ENCODE data around the gene HECTD2.
"Not testable (repeated sequence)": the region's sequence is repeated elsewhere in the genome, so short reads cannot be mapped to it uniquely, and the experiment has no call there.

The HECTD2 gene, protein sequence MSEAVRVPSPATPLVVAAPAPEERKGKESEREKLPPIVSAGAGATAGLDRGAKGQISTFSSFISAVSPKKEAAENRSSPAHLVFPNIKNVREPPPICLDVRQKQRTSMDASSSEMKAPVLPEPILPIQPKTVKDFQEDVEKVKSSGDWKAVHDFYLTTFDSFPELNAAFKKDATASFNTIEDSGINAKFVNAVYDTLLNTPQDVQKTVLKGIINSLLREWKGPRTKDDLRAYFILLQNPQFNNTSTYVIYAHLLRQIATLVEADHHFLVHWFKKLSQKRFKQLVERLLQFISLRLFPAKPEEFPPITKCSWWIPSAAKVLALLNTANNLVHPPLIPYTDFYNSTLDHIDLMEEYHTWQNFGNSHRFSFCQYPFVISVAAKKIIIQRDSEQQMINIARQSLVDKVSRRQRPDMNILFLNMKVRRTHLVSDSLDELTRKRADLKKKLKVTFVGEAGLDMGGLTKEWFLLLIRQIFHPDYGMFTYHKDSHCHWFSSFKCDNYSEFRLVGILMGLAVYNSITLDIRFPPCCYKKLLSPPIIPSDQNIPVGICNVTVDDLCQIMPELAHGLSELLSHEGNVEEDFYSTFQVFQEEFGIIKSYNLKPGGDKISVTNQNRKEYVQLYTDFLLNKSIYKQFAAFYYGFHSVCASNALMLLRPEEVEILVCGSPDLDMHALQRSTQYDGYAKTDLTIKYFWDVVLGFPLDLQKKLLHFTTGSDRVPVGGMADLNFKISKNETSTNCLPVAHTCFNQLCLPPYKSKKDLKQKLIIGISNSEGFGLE

DNA sequence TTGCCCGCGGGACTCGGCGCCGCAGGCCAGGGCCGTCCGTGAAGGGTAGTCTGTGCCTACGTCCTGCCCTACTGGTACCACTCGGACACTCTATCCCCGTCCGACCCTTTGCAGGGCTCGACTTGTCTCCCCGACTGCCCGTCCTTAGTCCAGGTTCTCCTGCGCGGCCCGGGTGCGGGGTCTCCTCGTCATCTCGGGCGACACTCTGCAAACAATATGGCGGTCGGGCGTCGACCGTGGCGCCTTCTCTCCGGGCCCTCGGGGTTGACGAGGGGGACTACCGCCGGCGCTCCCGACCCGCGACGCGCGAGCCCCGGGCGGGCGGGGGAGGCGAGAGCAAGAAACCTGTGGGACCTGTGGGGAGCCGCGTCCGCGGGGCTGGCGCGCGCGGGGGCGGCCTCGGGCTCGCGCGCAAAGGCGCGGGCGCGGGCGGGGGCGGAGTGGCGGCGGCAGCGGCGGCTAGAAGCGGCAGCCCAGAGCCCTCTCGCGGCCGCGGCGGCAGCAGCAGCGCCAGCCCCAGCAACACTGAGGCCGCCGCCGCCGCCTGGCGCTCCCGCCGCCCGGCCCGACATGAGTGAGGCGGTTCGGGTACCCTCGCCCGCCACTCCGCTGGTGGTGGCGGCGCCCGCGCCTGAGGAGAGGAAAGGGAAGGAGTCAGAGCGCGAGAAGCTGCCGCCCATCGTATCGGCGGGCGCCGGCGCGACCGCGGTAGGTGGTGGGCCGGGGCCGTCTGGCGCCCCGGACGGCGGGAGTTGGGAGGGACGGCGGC, at the start of gene HECTD2:
HECTD2 (plus strand) TSS at position 476 of the 769 bp plus-strand sequence; CDS start at position 571, 95 bp downstream.
- DNase-seq = peak; percentile 46

DNA sequence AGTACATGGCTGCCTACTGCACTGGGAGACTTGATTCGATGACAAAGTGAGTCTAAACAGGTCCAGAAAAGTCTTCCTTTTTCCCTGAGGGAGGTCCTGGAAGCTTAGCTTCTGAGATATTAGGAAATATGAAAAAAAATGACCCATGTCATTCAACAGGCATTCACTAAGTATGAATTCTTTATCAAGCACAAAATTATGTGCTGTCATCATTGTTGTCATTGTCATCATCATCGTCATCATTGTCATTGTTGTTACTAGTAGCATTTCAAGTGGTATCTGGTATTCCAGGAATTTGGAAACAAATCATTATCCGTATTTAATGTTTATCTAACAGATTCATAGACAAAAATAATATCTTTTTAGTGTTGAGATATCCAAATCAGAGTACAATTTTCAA, 49.7 kb upstream of the HECTD2 start:
- no peak for DNase-seq

DNA sequence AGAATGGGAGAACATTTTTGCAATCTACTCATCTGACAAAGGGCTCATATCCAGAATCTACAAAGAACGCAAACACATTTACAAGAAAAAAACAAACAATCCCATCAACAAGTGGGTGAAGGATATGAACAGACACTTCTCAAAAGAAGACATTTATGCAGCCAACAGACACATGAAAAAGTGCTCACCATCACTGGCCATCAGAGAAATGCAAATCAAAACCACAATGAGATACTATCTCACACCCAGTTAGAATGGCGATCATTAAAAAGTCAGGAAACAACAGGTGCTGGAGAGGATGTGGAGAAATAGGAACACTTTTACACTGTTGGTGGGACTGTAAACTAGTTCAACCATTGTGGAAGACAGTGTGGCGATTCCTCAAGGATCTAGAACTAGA, 44.6 kb upstream of the HECTD2 start:
- not testable (repeated sequence) for DNase-seq

DNA sequence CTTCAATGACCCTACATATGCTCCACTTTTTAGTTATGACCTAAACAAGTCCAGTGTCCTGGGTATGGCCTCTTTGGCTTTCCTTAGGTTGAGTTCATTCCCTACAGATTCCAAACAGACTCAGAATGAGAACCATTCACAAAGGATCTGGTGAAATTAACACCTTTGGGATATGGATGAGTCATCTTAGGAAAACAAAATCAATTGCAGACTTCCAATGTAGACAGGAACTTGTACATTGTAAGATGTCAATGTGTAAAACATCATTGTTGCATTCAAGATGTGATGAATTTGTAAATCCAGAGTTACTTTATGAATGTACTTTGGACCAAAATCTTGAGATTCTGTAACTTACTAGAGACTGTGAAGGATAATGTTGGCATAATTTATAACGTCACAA, 43.4 kb upstream of the HECTD2 start:
- no peak for DNase-seq

DNA sequence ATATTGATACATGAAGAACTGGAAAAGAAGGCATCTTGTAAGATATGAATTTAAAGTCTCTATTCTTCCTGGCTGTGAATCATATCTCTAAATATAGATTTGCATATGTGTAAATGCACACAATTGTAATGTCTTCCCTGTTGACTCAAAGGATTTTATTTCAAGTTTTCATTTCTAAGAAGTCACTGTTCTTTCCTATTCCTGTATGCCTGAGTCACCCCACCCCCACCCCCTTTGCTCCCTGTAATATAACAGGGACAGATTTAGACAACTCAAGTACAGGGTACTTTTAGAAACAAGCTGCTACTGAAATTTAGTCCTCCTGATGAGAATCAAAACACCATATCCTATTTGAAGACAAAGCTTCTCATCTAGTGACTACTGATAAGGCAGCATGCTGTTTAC, 43.0 kb upstream of the HECTD2 start:
- no peak for DNase-seq

DNA sequence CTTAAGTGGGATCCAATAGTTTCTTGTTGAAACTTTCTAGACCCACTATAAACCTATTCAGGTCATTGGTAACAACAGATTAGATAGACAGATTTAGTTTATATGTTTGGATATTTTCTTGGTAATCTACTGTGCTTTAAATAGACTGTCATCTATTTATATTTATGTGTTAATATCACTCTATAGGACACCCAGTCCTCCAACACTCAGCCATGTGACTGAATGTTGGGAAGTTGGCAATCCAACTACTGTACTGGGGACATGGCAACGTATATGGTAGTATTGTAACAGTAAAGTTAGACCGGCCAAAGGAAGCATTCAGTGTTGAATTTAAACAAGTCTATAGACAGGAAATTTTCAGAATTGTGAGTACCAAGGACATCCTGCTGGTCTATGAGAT, 42.6 kb upstream of the HECTD2 start:
- DNase-seq = no peak

DNA sequence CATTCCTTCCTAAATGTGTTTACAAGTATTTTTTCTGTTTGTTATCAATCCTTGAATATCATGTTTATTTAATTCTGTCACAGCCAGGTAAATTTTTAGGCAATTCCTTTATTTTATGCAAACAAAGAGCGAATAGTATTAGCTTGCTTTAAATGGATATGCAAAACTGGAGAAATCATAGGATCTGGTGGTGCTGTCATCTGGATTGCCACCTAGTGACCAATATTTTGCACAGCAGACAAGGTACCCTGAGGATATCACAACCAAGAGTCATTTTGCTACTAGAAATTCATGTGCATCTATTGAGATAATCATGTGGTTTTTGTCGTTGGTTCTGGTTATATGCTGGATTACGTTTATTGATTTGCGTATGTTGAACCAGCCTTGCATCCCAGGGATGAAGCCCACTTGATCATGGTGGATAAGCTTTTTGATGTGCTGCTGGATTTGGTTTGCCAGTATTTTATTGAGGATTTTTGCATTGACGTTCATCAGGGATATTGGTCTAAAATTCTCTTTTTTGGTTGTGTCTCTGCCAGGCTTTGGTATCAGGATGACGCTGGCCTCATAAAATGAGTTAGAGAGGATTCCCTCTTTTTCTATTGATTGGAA, 40.1 kb upstream of the HECTD2 start:
- not testable (repeated sequence) for DNase-seq

DNA sequence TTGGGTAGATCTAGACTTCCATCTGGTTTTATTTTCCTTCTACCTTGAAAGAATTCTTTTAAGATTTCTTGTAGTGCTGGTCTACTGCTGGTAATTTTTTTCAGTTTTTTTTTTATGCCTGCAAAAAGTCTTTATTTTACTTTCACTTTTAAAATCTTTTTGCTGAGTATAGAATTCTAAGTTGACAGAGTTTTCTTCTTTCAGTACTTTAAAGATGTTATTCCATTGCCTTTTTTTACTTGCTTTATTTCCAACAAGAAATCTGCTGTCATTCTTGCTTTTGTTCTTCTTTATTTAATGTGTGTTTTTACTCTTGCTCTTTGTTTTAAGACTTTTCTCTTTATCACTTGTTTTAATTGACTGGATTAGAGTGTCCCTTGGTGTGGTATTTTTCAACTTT, 36.1 kb upstream of the HECTD2 start:
- DNase-seq = no peak

DNA sequence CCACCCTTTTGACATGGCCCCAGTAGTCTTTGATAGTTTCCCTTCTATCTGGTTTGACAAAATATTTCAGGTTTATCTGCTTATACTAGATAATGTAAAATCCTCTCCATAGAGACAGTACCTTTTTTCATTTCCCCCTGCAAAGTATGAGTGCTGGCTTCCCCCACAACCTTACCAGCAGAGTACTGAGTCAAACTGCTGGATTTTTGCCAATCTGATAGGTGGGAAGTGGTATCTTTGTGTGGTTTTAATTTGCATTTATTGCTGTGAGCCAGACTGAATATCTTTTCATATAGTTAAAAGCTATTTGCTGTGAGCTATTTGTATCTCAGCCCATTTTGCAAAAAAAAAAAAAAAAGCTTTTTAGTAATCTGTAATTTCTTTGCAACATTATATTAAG, 32.1 kb upstream of the HECTD2 start:
- DNase-seq = no peak

DNA sequence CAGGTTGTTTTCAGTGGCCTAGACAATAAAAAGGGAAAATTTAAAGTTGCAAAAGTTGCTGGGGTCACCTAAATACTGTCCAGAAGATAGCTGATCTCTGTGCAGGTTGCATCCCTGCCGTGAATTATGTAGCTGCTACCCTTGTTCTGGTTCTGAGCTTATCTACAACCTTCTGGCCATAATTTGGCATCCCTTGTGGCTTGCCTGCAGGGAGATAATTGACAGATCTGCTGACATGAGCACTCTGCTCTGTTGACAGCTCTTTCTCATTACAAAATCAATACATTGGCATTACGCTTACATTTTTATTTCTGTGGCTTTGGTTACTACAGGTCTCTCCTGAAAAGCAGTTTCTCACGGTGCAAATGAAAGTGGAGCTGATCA, 29.3 kb upstream of the HECTD2 start:
- no peak for DNase-seq

DNA sequence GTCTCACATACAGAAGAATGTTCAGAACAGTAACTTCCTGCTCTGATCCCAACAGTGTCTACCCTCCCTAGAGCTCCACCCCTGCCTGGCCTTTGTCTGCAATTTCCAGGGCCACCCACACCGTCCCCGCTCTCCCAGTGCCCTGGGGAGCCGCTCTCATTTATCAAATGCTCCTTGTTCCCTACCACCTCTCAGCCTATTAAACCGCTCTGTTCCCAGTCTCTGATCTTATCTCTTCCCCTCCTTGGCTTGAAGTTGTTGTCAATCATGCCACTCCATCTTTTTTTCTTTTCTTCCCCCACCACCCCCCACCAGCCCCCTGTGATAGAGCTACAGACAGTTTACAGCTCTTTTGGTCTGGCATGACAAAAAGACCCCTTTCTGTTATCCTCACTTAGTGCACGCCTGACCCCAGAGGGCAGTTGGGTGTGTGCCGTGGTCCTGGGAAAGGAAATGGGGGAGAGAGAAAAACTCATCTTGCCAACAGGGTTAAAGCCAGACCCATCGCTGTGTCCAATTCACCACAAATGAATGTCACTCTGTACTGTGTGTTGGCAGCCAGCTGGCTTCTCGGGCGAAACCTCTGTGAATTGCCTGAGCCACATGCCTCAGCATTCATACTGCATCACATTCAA, 28.8 kb upstream of the HECTD2 start:
- DNase-seq = no peak

DNA sequence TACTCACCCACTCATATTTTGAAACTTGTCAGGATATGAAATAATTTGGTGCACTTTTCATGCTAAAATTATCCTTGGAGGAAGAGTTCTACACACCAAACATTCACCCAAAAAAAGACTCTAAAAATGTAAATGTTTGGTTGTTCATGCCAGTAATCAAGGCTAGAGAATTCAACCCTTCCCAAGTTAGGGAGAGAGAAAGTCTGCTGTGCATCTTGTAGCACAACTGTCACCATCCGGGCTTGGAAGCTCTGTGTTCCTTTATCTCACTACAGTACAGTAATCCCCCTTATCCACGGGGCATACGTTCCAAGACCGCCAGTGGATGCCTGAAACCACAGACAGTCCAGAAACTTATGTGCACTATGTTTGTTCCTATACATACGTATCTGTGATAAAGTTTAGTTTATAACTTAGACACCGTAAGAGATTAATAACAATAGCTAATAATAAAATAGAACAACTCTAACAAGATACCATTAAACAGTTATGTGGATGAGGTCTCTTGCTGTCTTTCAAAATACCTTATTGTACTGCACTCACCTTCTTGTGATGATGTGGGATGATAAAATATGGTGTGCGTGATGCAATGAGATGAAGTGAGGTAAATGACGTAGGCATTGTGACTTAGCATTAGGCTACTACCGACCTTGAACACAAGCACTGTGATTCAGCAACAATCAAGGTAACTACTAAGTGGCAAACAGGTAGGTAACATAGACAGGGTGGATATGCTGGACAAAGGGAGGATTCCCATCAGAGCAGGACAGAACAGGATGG, 24.6 kb upstream of the HECTD2 start:
- DNase-seq = no peak

DNA sequence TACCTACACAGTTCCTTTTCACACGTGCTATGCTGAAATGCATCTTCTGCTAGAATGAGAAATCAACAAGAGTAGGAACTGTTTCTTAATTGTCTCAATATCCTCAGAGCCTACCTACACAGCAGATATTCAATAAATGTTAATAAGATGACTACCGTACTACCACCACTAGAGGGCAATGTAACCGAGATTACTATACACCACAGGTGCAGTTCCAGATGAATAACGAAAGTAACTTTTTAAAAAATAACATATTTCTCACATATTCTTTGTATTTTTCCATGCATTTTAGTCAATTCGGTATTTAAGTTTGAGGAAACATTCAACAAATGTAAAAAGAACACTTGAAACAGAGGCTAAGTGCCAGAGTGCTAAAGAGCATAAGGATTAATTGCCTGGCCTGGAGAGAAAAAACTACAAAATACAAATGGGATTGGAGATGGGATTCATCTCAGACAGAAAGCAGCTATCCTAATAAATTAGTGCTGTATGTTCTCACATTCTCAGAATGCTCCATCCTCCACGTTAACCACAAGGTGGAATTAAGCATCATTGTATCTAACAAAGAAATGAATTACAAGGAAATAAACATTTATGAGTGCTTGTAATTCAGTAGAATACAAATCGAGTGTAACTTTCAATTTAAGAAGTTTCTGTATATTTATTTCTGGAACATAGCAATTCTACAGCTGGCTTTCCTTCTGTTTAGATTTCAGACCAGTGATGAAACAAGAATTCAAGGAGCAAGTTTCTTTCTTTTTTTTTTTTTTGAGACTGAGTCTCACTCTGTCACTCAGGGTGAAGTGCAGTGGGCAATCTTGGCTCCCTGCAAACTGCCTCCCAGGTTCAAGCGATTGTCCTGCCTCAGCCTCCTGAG, 20.3 kb upstream of the HECTD2 start:
- peak; percentile 58 for DNase-seq

DNA sequence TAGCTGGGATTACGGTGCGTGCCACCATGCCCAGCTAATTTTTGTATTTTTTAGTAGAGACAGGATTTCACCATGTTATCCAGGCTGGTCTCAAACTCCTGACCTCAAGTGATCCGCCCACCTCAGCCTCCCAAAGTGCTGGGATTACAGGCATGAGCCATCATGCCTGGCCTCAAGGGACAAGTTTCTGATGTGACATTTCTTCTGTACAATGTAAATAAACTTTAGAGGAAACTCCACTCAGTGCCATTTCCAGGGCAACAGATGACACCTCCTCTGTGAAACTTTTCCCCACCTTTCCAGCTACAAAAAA, 19.7 kb upstream of the HECTD2 start:
- DNase-seq = not testable (repeated sequence)

DNA sequence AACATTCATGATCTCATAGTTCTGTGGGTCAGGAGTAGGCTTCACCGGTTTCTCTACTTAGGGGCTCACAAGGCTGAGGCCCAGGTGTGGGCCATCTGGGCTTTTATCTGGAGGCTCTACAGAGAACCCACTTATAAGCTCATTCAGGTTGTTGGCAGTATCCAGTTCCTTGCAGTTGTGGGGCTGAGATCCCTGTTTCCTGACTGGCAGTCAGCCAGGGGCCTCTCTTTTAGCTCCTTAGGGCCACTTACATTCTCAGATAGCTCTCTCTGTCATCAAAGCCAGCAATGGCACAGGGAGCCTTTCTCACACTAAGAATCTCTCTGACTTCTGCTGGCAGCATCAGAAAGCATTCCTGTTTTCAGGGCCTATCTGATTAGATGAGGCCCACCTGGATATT, 18.2 kb upstream of the HECTD2 start:
- no peak for DNase-seq

DNA sequence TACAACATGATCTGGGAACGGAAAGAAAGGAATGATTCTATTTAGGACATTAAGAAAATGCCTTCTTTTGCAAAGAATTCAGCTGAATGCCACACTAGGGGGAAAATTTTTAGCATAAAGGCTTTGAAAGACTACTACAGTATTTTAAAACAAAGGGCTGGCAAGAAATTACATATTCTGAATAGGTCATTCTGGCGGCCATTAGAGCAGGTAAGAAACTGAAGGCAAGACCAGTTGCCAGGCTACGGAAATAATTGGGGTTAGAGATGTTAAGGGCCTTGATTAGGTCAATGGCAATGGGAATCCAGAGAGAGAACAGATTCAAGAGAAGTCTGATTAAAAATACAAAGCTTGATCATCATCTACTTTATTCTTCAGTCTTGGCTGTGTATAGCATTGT, 3.8 kb upstream of the HECTD2 start:
- no peak for DNase-seq

DNA sequence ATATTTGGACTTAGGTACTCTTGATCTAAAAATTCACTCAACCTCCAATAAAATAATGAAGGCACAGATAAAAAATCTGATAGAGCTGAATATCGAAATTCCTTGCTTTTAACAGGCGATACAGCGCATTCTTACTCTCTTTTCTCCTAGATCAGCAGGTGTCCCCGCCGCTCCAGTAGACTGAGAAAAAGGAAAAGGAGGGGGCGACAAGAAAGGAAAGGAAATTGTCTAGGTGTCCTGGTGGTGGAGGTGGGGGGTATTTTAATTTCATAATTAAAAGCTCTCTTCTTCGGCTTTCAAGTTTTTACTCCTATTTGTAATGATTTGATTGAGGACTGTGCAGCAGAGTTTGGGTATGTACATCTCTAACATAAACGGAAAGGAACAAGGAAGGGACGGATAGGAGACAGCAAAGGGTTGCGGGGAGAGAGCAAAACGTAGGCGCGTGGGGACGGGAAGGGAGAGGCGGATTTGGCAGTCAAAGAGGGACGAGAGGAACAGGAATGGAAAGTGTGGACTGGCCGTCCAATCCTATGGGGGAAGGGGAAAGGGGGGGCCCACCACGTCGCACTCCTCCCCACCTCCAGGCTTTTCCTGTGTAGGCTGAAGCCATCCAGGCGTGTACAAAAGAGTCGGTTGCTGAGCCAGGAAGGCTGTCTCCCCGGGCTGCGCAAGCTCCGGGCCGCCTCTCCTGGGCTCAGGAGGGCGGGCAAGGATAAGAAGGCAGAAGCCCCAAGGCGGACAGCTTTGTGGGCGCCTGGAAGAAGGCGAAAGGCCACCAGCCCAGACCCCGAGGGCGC, 875 bp upstream of the HECTD2 start:
- peak; percentile 46 for DNase-seq

DNA sequence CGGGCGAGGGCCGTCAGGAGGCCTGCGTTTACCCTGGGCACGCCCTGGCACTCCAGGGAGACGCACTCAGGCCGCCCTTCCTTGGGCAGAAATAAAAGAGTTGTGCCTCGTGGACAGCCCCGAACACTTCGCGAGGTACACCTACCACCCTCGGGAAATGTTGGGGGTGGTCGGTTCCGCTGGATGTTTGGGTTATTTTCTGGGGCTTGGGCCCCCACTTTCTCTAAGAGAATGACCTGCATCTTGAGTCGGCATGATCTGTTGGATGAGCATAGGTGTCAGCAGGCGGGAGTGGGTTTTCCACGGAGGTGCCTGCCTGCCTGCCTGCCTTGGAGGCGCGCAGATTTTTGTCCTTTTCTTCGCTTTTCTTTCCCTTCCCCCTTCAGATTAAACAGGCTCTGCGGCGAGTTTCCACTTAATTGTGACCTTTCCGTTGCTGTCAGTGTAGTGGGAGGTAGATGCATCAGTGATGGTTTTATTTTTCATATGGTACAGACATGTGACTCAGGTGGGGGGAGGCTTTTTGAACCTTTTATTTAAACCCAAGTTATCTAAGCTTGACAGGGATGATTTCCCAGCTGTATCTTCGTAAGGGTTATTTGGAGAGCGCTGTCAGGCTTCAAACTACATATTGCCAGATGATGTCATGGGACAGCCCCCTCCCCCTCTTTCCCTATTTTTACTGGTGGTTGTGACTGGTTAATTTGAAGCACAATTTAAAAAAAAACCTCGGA, 661 bp downstream of the HECTD2 start:
- DNase-seq = no peak

DNA sequence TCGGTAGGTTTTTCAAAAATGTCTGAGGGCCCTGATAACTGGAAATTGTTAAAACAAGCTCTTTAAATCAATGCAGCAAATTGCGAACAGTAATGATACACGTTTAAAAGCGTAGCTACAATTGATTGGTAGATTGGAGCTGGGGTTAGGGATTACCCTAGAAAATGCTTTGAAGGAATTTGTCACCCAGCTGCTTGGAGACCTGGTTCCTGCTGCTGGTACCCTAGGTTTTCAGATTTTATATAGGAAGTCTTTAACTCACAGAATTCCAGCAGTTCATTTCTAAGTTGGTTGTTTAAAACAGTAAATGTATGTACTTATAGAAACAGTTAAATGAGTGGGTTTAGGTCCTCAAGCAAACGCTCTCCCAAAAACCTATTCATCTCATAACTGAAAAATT, 1.5 kb downstream of the HECTD2 start:
- DNase-seq = no peak

All from NCI-H748 treated with DMSO at 0.1 percent for 48 hours (cell line).